Measurements from ENCODE around the gene RASGEF1B. TPM values are rescaled to one million over a fixed set of nuclear protein-coding genes. Genes with fewer than 3 reads are reported as not detected.

The RASGEF1B gene
- total and polyA plus RNA-seq, 9 of the 15 experiments (the other 6 are each of a cell fraction or from before 2014, with no cell fraction given), result 0.04 to 0.57 (median 0.22) TPM

DNA sequence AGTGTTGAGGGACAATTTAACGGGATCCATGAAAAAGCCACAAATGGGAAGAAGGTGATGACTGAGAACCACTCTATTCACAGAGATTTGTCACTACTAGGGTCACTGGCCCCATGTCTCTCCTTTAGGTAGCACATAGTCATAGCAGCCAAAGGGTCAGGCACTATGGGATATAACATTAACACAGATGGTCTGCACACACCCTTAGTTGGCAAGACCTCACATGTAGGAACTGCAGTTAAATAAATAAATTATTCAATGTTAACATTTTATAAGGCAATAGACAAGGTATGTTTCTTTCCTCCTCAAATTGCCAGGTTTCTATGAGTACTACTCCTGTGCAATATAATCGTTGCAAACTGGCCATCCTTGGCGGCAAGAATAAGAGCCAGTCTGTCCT lies 10.9 kb downstream of the RASGEF1B start:
- no peaks in the 10 kb centered on the region for H3K9me1 ChIP-seq (ENCODE audit: control insufficient read depth, insufficient read depth, low read length)
- H3K27me3 ChIP-seq (ENCODE audit: control insufficient read depth in 2 of 2, insufficient read depth in 2 of 2, low read length in 2 of 2), result 0 out of 5 replicates have a peak, but pooled peaks cover 0 to 3% of the 10 kb centered on the region in 2 experiments
- FAIRE-seq, result peak; percentile 6
- no peak overlapping the region for H3K4me2 ChIP-seq (ENCODE audit: insufficient read depth, low read length)
- no peak overlapping the region for H3K9ac ChIP-seq (ENCODE audit: insufficient read depth in 1 of 2, low read depth in 2 of 2, low read length in 2 of 2)
- no peak for DNase-seq (ENCODE audit: extremely low read depth in 1 of 4, low spot score in 3 of 4)
- BruUV-seq (replicated peaks), result no TSS peak
- H3K79me2 ChIP-seq (ENCODE audit: control insufficient read depth, insufficient read depth, low read length), result no peaks in the 10 kb centered on the region
- intact Hi-C loops (cut with micrococcal nuclease) (no loop called here), in situ Hi-C loops (cut with MboI) (loop anchor here (10.0 kb wide), 1 partner anchor 744 kb away; no protein-coding TSS in a partner anchor)
- H3K36me3 ChIP-seq (ENCODE audit: control insufficient read depth, insufficient read depth, low read length), result no peaks in the 10 kb centered on the region
- H2AFZ ChIP-seq (ENCODE audit: low read depth, low read length), result no peak overlapping the region
- no peak overlapping the region for H3K27ac ChIP-seq (ENCODE audit: extremely low read depth, low read depth, low read length)
- ChIA-PET POLR2A (no interaction called here), CTCF (ENCODE audit: low intra/inter-chr PET ratio) (no interaction called here)
- no peaks in the 10 kb centered on the region for H3K4me1 ChIP-seq (replicated peaks in 1 of 2; ENCODE audit: control insufficient read depth in 2 of 2, insufficient read depth in 2 of 2, low read length in 2 of 2)
- WGBS (ENCODE audit: insufficient coverage, low coverage, missing lambda C conversion rate), result 18% methylated on average over 3 of the region's 3 CpGs
- TF ChIP-seq ZSCAN32 (CRISPR knock-in tag; IDR thresholded peaks at IDR 0.05) (no peak), PYGO2 (tag; IDR thresholded peaks at IDR 0.05) (no peak), ZNF778 (CRISPR knock-in tag; IDR thresholded peaks at IDR 0.05) (no peak), ZNF175 (CRISPR knock-in tag; IDR thresholded peaks at IDR 0.05; ENCODE audit: low read depth) (no peak), FIP1L1 (IDR thresholded peaks at IDR 0.05; ENCODE audit: low read depth, low read length, poor library complexity, severe bottlenecking) (no peak), ATF1 (CRISPR knock-in tag; IDR thresholded peaks at IDR 0.05) (no peak), ATF1 (tag; IDR thresholded peaks at IDR 0.05) (no peak), HCFC1 (IDR thresholded peaks at IDR 0.05; ENCODE audit: low read depth, low read length) (no peak), E2F3 (CRISPR knock-in tag; IDR thresholded peaks at IDR 0.05) (no peak), NBN (IDR thresholded peaks at IDR 0.05; ENCODE audit: low read depth) (no peak), BCOR (IDR thresholded peaks at IDR 0.05) (no peak), RHOXF2B (CRISPR knock-in tag; conservative IDR thresholded peaks at IDR 0.05) (no peak), MCM2 (IDR thresholded peaks at IDR 0.05; ENCODE audit: low read depth) (no peak)
- TF ChIP-seq, protein P1, sequence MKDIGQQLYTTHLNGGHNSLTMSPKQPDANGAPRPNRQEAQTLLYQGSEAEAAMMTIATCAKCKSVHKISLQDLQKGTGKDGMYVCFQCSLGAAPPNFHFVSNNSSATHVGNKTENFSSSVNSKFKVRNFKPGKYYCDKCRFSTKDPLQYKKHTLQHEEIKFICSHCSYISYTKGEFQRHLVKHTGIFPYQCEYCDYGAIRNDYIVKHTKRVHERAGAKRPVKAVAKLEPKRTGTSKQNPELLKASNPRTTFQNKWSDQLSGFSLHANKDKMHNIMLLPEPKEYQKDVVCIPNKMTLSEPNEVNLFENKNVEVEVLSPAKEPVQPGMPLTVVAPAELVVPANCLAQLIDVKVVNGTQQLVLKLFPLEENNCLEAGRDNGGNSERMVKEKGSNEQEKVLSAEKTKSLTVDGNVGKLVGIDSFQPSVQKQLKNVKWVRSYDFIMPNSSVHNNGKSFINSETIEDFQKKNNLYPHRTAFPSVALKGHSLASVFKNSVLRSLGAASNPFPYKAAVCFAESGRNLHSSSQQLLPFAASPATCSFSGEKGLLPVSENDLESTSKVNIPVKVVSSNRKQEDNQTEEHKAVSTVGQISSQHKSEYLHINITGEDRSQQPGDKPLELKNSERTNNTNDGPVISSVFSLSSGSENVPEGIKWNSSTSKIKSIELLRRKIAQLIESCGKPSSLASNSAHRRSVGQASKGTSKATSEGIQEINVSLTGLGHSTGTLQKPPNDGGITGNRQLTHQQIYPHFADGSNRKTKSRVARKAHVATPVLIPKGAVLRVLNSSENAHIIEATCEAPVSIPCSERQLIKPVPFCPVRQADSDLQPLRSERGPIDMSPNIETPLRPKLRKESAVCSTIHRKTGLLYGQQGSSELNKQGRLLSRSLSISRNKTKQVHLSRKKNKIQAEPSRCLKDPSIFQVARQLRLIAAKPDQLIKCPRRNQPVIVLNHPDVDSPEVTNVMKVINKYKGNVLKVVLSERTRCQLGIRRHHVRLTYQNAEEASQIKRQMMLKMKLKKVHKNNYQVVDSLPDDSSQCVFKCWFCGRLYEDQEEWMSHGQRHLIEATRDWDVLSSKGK (CRISPR knock-in tag; IDR thresholded peaks at IDR 0.05), result no peak
- TF ChIP-seq, protein P2, sequence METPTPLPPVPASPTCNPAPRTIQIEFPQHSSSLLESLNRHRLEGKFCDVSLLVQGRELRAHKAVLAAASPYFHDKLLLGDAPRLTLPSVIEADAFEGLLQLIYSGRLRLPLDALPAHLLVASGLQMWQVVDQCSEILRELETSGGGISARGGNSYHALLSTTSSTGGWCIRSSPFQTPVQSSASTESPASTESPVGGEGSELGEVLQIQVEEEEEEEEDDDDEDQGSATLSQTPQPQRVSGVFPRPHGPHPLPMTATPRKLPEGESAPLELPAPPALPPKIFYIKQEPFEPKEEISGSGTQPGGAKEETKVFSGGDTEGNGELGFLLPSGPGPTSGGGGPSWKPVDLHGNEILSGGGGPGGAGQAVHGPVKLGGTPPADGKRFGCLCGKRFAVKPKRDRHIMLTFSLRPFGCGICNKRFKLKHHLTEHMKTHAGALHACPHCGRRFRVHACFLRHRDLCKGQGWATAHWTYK (CRISPR knock-in tag; IDR thresholded peaks at IDR 0.05), result no peak
- no peaks in the 10 kb centered on the region for H4K20me1 ChIP-seq (replicated peaks; ENCODE audit: control insufficient read depth, insufficient read depth, low read length)
- H3K4me3 ChIP-seq, result no peak overlapping the region
- no peak for ATAC-seq
- H3K9me3 ChIP-seq (replicated peaks; ENCODE audit: control insufficient read depth, insufficient read depth, low read depth, low read length), result no peaks in the 10 kb centered on the region

Data from K562 (cell line).